Esophagus muscularis mucosa (tissue), 4 donors: ENCODE measurements around the gene PMVK. TPM values are rescaled to one million over a fixed set of nuclear protein-coding genes. Genes with fewer than 3 reads are reported as not detected.

Source experiments
- DNase-seq: peaks from one replicate; pipeline ENCODE4 v3.0.0-alpha.2; 2017; ENCODE audit errors: extremely low spot score
- H3K27ac ChIP-seq, 4 donors: fragments of 200-600 bp; sonication (generic); replicated peaks in 1 of 4; 1 replicate in 3 of 4; 2 replicates in 1 of 4; pipeline ENCODE4 v1.5.1; 2016 to 2019; ENCODE audit warnings: mild to moderate bottlenecking in 1 of 4
- H3K27me3 ChIP-seq, 4 donors: fragments of 200-600 bp; sonication (generic); one replicate each; pipeline versions ENCODE4 v1.5.1 to v1.6.0; 2016 to 2019
- H3K36me3 ChIP-seq, 4 donors: fragments of 200-600 bp; sonication (generic); one replicate each; pipeline ENCODE4 v1.5.1; 2016 to 2019
- H3K4me1 ChIP-seq, 4 donors: fragments of 200-600 bp; sonication (generic); one replicate each; pipeline ENCODE4 v1.5.1; 2016 to 2019
- H3K4me3 ChIP-seq, 4 donors: fragments of 200-600 bp; sonication (generic); 1 replicate in 2 of 4; 2 replicates in 2 of 4; pipeline ENCODE4 v1.5.1; 2016 to 2019; ENCODE audit warnings: mild to moderate bottlenecking in 4 of 4, moderate library complexity in 1 of 4
- H3K9me3 ChIP-seq, 4 donors: fragments of 200-600 bp; sonication (generic); 1 replicate in 3 of 4; 2 replicates in 1 of 4; pipeline ENCODE4 v1.5.1; 2016 to 2019
- CTCF ChIP-seq, 3 experiments: fragments of 200-600 bp in 2 of 3; fragments of 450-650 bp in 1 of 3; sonication (generic) in 2 of 3; IDR thresholded peaks; one replicate each; pipeline ENCODE4 v1.5.1; 2017 to 2019; ENCODE audit warnings: antibody characterized with exemption in 3 of 3, mild to moderate bottlenecking in 2 of 3, moderate library complexity in 1 of 3
- EP300 ChIP-seq: sonication (generic); formaldehyde crosslinking; IDR thresholded peaks from one replicate; pipeline ENCODE4 v1.6.1; 2017; ENCODE audit warnings: antibody characterized with exemption
- POLR2A ChIP-seq: fragments of 450-650 bp; IDR thresholded peaks from one replicate; pipeline ENCODE4 v1.6.1; 2017; ENCODE audit warnings: antibody characterized with exemption, moderate library complexity, mild to moderate bottlenecking, low read depth
- POLR2AphosphoS5 ChIP-seq, 2 donors: sonication (generic); formaldehyde crosslinking; IDR thresholded peaks; one replicate each; pipeline ENCODE4 v1.6.1; 2017; ENCODE audit warnings: antibody characterized with exemption in 2 of 2
- WGBS: methylation state at CpG from one replicate; pipeline ENCODE4 v1.1.5; 2018; 5-methylcytosine and 5-hydroxymethylcytosine counted together
- intact Hi-C: fragments of 100-400 bp; cut with DNase I; formaldehyde crosslinking; loops from one replicate; pipeline ENCODE4 v1.15.1; 2023
- total RNA-seq, 4 donors: library from RNA; depleted of rRNA; stranded (reverse); fragments of >200 nt; gene quantifications; one replicate each; pipeline versions ENCODE4 v1.1.0 to v1.2.1, GENCODE V29; 2016

Gene PMVK
- total RNA-seq, 4 donors from 2014 or later, result 15.9 to 26.2 (median 20.0) TPM

- H3K4me3 ChIP-seq, result peak overlapping the region; percentile 63 to 77 (median 70)
- H3K27ac ChIP-seq, result peak overlapping the region; percentile 96 to 98 (median 96)
- H3K9me3 ChIP-seq, result no peaks in the 10 kb centered on the region
- WGBS, result 6% methylated on average over 37 of the region's 37 CpGs
- peaks cover 48 to 67% (median 60%) of the 10 kb centered on the region in 4 donors for H3K4me1 ChIP-seq
- intact Hi-C loops, result no loop called here
- no peaks in the 10 kb centered on the region for H3K27me3 ChIP-seq
- peak in 1 of 2 donors; percentile 88 for TF ChIP-seq POLR2AphosphoS5 (IDR thresholded peaks at IDR 0.05)
- TF ChIP-seq POLR2A, result peak; percentile 20
- TF ChIP-seq CTCF (IDR thresholded peaks at IDR 0.05), result peak in 2 of 3 experiments; percentile 20 to 37
- TF ChIP-seq EP300, result no peak
- peaks cover 0 to 15% (median 2%) of the 10 kb centered on the region in 4 donors for H3K36me3 ChIP-seq
- peak; percentile 99 for DNase-seq
These were observed 37.0 kb upstream of the PMVK start for GRCh38 chr1:154973344-154974101.

- intact Hi-C loops, result no loop called here
- Histone ChIP-seq H3K36me3 (peaks cover 0 to 17% (median 9%) of the 10 kb centered on the region in 4 donors), H3K4me1 (peaks cover 55 to 72% (median 68%) of the 10 kb centered on the region in 4 donors), H3K27me3 (no peaks in the 10 kb centered on the region), H3K9me3 (no peaks in the 10 kb centered on the region), H3K27ac (peak overlapping the region; percentile 96 to 98 (median 96)), H3K4me3 (peak overlapping the region; percentile 63 to 77 (median 70))
- no peak for DNase-seq
- WGBS, result 38% methylated on average over 18 of the region's 18 CpGs
- TF ChIP-seq CTCF (IDR thresholded peaks at IDR 0.05) (no peak), EP300 (peak; percentile 79), POLR2AphosphoS5 (IDR thresholded peaks at IDR 0.05) (peak in 1 of 2 donors; percentile 72), POLR2A (no peak)
These were observed 36.2 kb upstream of the PMVK start for GRCh38 chr1:154972517-154973343.

- 61% methylated on average over 3 of the region's 3 CpGs for WGBS
- peaks cover 58 to 78% (median 72%) of the 10 kb centered on the region in 4 donors for H3K4me1 ChIP-seq
These were observed 35.6 kb upstream of the PMVK start for GRCh38 chr1:154972213-154972516.

More at GRCh38 chr1:154972213-154972516, 35.6 kb upstream of the PMVK start:
- no peaks in the 10 kb centered on the region for H3K9me3 ChIP-seq
- peak overlapping the region; percentile 63 to 77 (median 70) for H3K4me3 ChIP-seq
- no peaks in the 10 kb centered on the region for H3K27me3 ChIP-seq
- TF ChIP-seq POLR2AphosphoS5 (IDR thresholded peaks at IDR 0.05) (no peak), CTCF (IDR thresholded peaks at IDR 0.05) (no peak), POLR2A (peak; percentile 53), EP300 (no peak)
- DNase-seq, result no peak
- intact Hi-C loops, result no loop called here
- peaks cover 0 to 23% (median 14%) of the 10 kb centered on the region in 4 donors for H3K36me3 ChIP-seq
- H3K27ac ChIP-seq, result peak overlapping the region; percentile 96 to 98 (median 96)
